Prostate gland (tissue), 2 donors: ENCODE results near the gene SPIN1. TPM values are rescaled to one million over a fixed set of nuclear protein-coding genes. Genes with fewer than 3 reads are reported as not detected.

ENCODE experiments used
- DNase-seq: peaks from one replicate; pipeline ENCODE4 v3.0.0-alpha.2; 2019; ENCODE audit warnings: low spot score
- H3K27ac ChIP-seq, 2 donors: fragments of 200-600 bp; sonication (generic); 2 replicates each; pipeline ENCODE4 v1.5.1; 2017 to 2019
- H3K27me3 ChIP-seq: fragments of 200-600 bp; sonication (generic); replicated peaks from 2 replicates; pipeline ENCODE4 v1.5.1; 2019; ENCODE audit not compliant: insufficient read depth
- H3K36me3 ChIP-seq, 2 donors: fragments of 200-600 bp; sonication (generic); 1 replicate in 1 of 2; 2 replicates in 1 of 2; pipeline versions ENCODE4 v1.5.1 to v1.8.1; 2017 to 2019
- H3K4me1 ChIP-seq: fragments of 200-600 bp; sonication (generic); replicated peaks from 2 replicates; pipeline ENCODE4 v1.5.1; 2019
- H3K4me3 ChIP-seq, 2 donors: fragments of 200-600 bp; sonication (generic); 2 replicates each; pipeline ENCODE4 v1.5.1; 2017 to 2019
- H3K9me3 ChIP-seq: fragments of 200-600 bp; sonication (generic); 2 replicates; pipeline ENCODE4 v1.5.1; 2017
- POLR2A ChIP-seq: fragments of 450-650 bp; IDR thresholded peaks from one replicate; pipeline ENCODE4 v1.6.1; 2016; ENCODE audit warnings: antibody characterized with exemption, mild to moderate bottlenecking
- POLR2AphosphoS5 ChIP-seq: sonication (generic); formaldehyde crosslinking; IDR thresholded peaks from one replicate; pipeline ENCODE4 v1.6.1; 2017; ENCODE audit warnings: antibody characterized with exemption
- WGBS: methylation state at CpG from one replicate; pipeline ENCODE4 v1.1.5; 2018; 5-methylcytosine and 5-hydroxymethylcytosine counted together
- intact Hi-C: fragments of 100-400 bp; cut with DNase I; formaldehyde crosslinking; loops from one replicate; pipeline ENCODE4 v1.14.2; 2022
- total RNA-seq, 2 donors: library from RNA; depleted of rRNA; stranded (reverse); fragments of >200 nt; gene quantifications; one replicate each; pipeline ENCODE4 v1.1.0, GENCODE V29; 2016
- TF ChIP-seq, protein P1 (sequence below), 4 experiments: fragments of 200-600 bp in 2 of 4; fragments of 450-650 bp in 2 of 4; sonication (generic) in 2 of 4; IDR thresholded peaks; 1 replicate in 3 of 4; 2 replicates in 1 of 4; pipeline ENCODE4 v1.5.1; 2016 to 2019; ENCODE audit warnings: antibody characterized with exemption in 4 of 4, mild to moderate bottlenecking in 2 of 4, moderate library complexity in 2 of 4

Gene SPIN1
- total RNA-seq, 2 donors from 2014 or later: 74.5 to 98.5 TPM

DNA sequence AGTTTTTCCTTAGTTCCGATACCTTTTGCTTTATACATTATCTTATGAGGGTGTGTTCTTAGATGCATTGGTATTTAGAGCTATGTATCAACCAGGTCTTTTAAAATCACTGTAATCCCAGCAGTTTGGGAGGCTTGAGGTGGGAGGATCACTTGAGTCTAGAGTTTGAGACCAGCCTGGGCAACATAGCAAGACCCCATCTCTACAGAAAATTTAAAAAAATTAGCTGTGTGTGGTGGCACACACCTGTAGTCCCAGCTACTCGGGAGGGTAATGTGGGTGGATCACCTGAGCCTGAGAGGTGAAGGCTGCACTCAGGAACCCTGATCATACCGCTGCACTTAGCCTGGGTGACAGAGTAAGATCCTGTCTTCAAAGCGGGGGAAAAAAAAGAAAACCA lies 15.1 kb downstream of the SPIN1 start:
- H3K27me3 ChIP-seq: no peaks in the 10 kb centered on the region
- no peak overlapping the region for H3K27ac ChIP-seq
- H3K36me3 ChIP-seq: no peaks in the 10 kb centered on the region
- DNase-seq: no peak
- intact Hi-C loops: no loop called here
- H3K4me3 ChIP-seq: no peak overlapping the region
- TF ChIP-seq, protein P1, sequence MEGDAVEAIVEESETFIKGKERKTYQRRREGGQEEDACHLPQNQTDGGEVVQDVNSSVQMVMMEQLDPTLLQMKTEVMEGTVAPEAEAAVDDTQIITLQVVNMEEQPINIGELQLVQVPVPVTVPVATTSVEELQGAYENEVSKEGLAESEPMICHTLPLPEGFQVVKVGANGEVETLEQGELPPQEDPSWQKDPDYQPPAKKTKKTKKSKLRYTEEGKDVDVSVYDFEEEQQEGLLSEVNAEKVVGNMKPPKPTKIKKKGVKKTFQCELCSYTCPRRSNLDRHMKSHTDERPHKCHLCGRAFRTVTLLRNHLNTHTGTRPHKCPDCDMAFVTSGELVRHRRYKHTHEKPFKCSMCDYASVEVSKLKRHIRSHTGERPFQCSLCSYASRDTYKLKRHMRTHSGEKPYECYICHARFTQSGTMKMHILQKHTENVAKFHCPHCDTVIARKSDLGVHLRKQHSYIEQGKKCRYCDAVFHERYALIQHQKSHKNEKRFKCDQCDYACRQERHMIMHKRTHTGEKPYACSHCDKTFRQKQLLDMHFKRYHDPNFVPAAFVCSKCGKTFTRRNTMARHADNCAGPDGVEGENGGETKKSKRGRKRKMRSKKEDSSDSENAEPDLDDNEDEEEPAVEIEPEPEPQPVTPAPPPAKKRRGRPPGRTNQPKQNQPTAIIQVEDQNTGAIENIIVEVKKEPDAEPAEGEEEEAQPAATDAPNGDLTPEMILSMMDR (IDR thresholded peaks at IDR 0.05): no peak
- 98% methylated on average over 4 of the region's 4 CpGs for WGBS
- H3K9me3 ChIP-seq: no peaks in the 10 kb centered on the region
- no peaks in the 10 kb centered on the region for H3K4me1 ChIP-seq

DNA sequence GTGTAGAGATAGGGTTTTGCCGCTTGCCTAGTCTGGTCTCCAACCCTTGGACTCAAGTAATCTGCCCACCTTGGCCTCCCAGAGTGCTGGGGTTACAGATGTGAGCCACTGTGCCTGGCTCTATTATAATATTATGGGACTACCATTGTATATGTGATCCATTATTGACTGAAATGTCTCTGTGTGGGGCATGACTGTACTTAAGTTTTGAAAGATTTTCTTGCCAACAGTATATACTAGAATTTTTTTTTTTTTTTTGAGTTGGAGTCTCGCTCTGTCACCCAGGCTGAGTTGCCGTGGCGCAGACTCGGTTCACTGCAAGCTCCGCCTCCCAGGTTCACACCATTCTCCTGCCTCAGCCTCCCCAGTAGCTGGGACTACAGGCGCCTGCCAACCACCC lies 17.8 kb downstream of the SPIN1 start:
- WGBS: 94% methylated on average over 7 of the region's 7 CpGs
- no peak for DNase-seq
- Histone ChIP-seq H3K36me3 (no peaks in the 10 kb centered on the region), H3K4me3 (no peak overlapping the region), H3K4me1 (no peaks in the 10 kb centered on the region), H3K27ac (no peak overlapping the region), H3K9me3 (no peaks in the 10 kb centered on the region), H3K27me3 (no peaks in the 10 kb centered on the region)
- TF ChIP-seq, protein P1 (IDR thresholded peaks at IDR 0.05): no peak
- TF ChIP-seq POLR2A (no peak), POLR2AphosphoS5 (no peak)
- intact Hi-C loops: no loop called here

DNA sequence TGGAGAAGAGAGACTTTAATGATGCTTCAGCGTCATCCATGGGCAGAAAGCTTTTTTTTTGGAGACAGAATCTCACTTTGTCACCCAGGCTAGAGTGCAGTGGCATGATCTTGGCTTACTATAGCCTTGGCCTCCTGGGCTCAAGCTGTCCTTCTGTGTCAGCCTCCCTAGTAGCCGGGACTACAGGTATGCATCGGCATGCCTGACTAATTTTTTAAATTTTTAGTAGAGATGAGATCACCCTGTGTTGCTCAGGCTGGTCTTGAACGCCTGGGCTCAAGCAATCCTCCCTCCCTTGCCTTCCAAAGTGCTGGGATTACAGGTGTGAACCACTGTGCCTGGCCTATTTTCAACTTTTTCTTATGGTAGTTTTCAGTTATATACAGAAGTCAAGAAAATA lies 23.2 kb downstream of the SPIN1 start:
- no peak for TF ChIP-seq POLR2AphosphoS5
- Histone ChIP-seq H3K36me3 (no peaks in the 10 kb centered on the region), H3K4me3 (no peak overlapping the region), H3K27ac (no peak overlapping the region), H3K27me3 (no peaks in the 10 kb centered on the region), H3K9me3 (no peaks in the 10 kb centered on the region), H3K4me1 (no peaks in the 10 kb centered on the region)
- WGBS: 92% methylated on average over 4 of the region's 4 CpGs
- no peak for DNase-seq
- intact Hi-C loops: no loop called here

DNA sequence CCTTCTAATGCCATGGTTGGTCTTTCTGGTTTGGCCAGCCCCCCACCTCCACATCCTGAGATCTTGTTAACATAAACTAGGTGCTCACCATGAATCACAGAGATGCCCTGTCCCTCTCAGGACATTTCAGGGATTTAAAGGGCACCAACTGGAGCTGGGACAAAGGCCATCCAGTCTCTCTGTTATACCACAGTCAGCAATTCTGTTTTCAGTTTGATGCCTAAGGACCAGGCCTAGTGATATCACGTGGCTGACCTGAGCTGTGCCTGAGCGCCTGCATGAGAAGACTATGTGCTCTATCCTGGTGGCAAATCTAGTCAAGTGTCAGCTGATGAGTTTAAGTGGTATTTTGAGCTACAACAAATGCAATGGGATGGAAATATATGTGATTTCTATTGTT lies 26.1 kb downstream of the SPIN1 start:
- H3K27me3 ChIP-seq: no peaks in the 10 kb centered on the region
- TF ChIP-seq POLR2A: no peak
- TF ChIP-seq, protein P1 (IDR thresholded peaks at IDR 0.05): no peak
- H3K36me3 ChIP-seq: no peaks in the 10 kb centered on the region
- intact Hi-C loops: no loop called here
- no peak for DNase-seq
- 100% methylated on average over 2 of the region's 2 CpGs for WGBS
- no peaks in the 10 kb centered on the region for H3K9me3 ChIP-seq
- no peak overlapping the region for H3K4me3 ChIP-seq
- H3K27ac ChIP-seq: no peak overlapping the region
- no peaks in the 10 kb centered on the region for H3K4me1 ChIP-seq

DNA sequence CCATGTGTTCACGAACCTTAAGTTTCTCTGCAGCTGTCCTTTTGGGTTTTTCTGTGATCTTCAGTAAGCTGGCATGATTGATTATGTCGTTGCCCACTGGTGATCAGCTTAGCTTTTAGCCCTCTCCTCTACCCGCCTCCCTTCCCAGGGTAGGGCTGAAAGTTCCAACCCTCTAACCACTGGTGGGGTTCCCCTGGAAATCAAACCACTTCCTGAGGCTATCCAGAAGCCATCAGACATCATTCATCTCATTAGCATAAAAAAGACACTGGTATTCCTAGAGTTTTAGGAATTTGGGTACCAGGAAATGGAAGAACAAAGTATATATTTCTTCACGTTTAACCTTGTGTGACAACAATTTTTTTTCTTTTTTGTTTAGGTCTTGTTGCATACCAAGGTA lies 29.8 kb downstream of the SPIN1 start:
- intact Hi-C loops: no loop called here
- TF ChIP-seq POLR2AphosphoS5 (no peak), POLR2A (no peak)
- TF ChIP-seq, protein P1 (IDR thresholded peaks at IDR 0.05): no peak
- H3K4me1 ChIP-seq: no peaks in the 10 kb centered on the region
- no peak overlapping the region for H3K27ac ChIP-seq
- H3K27me3 ChIP-seq: no peaks in the 10 kb centered on the region
- WGBS: 87% methylated on average over 4 of the region's 4 CpGs
- no peak overlapping the region for H3K4me3 ChIP-seq
- no peaks in the 10 kb centered on the region for H3K9me3 ChIP-seq
- DNase-seq: no peak
- H3K36me3 ChIP-seq: no peaks in the 10 kb centered on the region
